GM23338 (cell line): Measurements from ENCODE around the gene ARPP21. TPM values are rescaled to one million over a fixed set of nuclear protein-coding genes. Genes with fewer than 3 reads are reported as not detected.

Source experiments
- ATAC-seq: fragments of 200-7000 bp; cut with Tn5 transposase; 3 replicates; pipeline ENCODE4 v1.9.1; 2020
- DNase-seq: peaks from one replicate; pipeline ENCODE4 v3.0.0-alpha.2; 2015; ENCODE audit warnings: low spot score
- H2AFZ ChIP-seq: fragments of 200-600 bp; sonication (generic); 2 replicates; pipeline ENCODE4 v1.8.0; 2016; ENCODE audit warnings: antibody characterized with exemption, mild to moderate bottlenecking, moderate library complexity
- H3F3A ChIP-seq: fragments of 200-600 bp; sonication (generic); replicated peaks from 2 replicates; pipeline ENCODE4 v1.8.0; 2017; ENCODE audit warnings: antibody characterized with exemption, mixed run types, low read depth
- H3K27ac ChIP-seq: fragments of 200-600 bp; sonication (generic); 2 replicates; pipeline ENCODE4 v1.6.1; 2016; ENCODE audit warnings: low read depth
- H3K27me3 ChIP-seq: fragments of 200-600 bp; sonication (generic); 2 replicates; pipeline ENCODE4 v1.8.0; 2016; ENCODE audit warnings: mild to moderate bottlenecking, mixed run types, moderate library complexity; ENCODE audit not compliant: insufficient read depth
- H3K36me3 ChIP-seq: fragments of 200-600 bp; sonication (generic); 2 replicates; pipeline ENCODE4 v1.8.0; 2016; ENCODE audit warnings: mild to moderate bottlenecking; ENCODE audit not compliant: insufficient read depth
- H3K4me1 ChIP-seq: fragments of 200-600 bp; sonication (generic); 2 replicates; pipeline ENCODE4 v1.8.0; 2016; ENCODE audit warnings: mild to moderate bottlenecking, moderate library complexity; ENCODE audit not compliant: insufficient read depth
- H3K4me2 ChIP-seq: fragments of 200-600 bp; sonication (generic); 2 replicates; pipeline ENCODE4 v1.7.1; 2017; ENCODE audit warnings: mixed run types
- H3K4me3 ChIP-seq: fragments of 200-600 bp; sonication (generic); 2 replicates; pipeline ENCODE4 v1.6.1; 2016; ENCODE audit warnings: mixed run types
- H3K79me2 ChIP-seq: fragments of 200-600 bp; sonication (generic); replicated peaks from 2 replicates; pipeline ENCODE4 v1.8.0; 2017; ENCODE audit warnings: mild to moderate bottlenecking; ENCODE audit not compliant: insufficient read depth
- H3K9me2 ChIP-seq: fragments of 200-600 bp; sonication (generic); 2 replicates; pipeline ENCODE4 v1.8.0; 2017; ENCODE audit not compliant: insufficient read depth
- H4K20me1 ChIP-seq: fragments of 200-600 bp; sonication (generic); replicated peaks from 2 replicates; pipeline ENCODE4 v1.8.0; 2017; ENCODE audit warnings: mild to moderate bottlenecking; ENCODE audit not compliant: insufficient read depth
- H3K27ac Mint-ChIP-seq: 2 replicates; pipeline ENCODE4 v1.8.0; 2020; ENCODE audit warnings: inconsistent platforms, mild to moderate bottlenecking, moderate library complexity, mixed read lengths
- H3K27me3 Mint-ChIP-seq: 3 replicates; pipeline ENCODE4 v1.8.0; 2022; ENCODE audit warnings: low read depth, mild to moderate bottlenecking, moderate library complexity, mixed read lengths, inconsistent platforms; ENCODE audit not compliant: insufficient read depth, poor library complexity
- H3K36me3 Mint-ChIP-seq: 3 replicates; pipeline ENCODE4 v1.8.0; 2021; ENCODE audit warnings: low read depth, mild to moderate bottlenecking, inconsistent platforms, moderate library complexity, mixed read lengths
- H3K4me1 Mint-ChIP-seq: 3 replicates; pipeline ENCODE4 v1.8.0; 2020; ENCODE audit warnings: mild to moderate bottlenecking, inconsistent platforms, mixed read lengths
- H3K4me3 Mint-ChIP-seq: 3 replicates; pipeline ENCODE4 v1.8.0; 2021; ENCODE audit warnings: moderate library complexity, mild to moderate bottlenecking, inconsistent platforms, mixed read lengths
- H3K9me3 Mint-ChIP-seq: 3 replicates; pipeline ENCODE4 v1.8.0; 2020; ENCODE audit warnings: moderate library complexity, mild to moderate bottlenecking, inconsistent platforms, mixed read lengths
- CREB1 ChIP-seq: fragments of 250-450 bp; sonication (Bioruptor Pico); IDR thresholded peaks from 2 replicates; pipeline ENCODE4 v1.5.0; 2020; ENCODE audit warnings: low read depth, mild to moderate bottlenecking, moderate library complexity
- CTCF ChIP-seq, 2 experiments: fragments of 200-600 bp in 1 of 2; sonication (generic) in 1 of 2; conservative IDR thresholded peaks; 2 replicates each; pipeline versions ENCODE4 v1.5.1 to v1.6.1; 2016 to 2017; ENCODE audit warnings: antibody characterized with exemption in 2 of 2, low read depth in 2 of 2, mild to moderate bottlenecking in 2 of 2, moderate library complexity in 1 of 2
- ETS1 ChIP-seq: IDR thresholded peaks from 2 replicates; pipeline ENCODE4 v1.6.1; 2016; ENCODE audit warnings: antibody characterized with exemption
- EZH2 ChIP-seq: fragments of 200-600 bp; sonication (generic); IDR thresholded peaks from one replicate; pipeline ENCODE4 v1.8.0; 2017; ENCODE audit warnings: antibody characterized with exemption, mild to moderate bottlenecking, low read depth; ENCODE audit not compliant: unreplicated experiment
- EZH2phosphoT487 ChIP-seq: fragments of 200-600 bp; sonication (generic); IDR thresholded peaks from one replicate; pipeline ENCODE4 v1.8.1; 2018; ENCODE audit warnings: antibody characterized with exemption; ENCODE audit not compliant: unreplicated experiment
- JUNB ChIP-seq: IDR thresholded peaks from one replicate; pipeline ENCODE4 v1.6.1; 2016; ENCODE audit warnings: antibody characterized with exemption; ENCODE audit not compliant: unreplicated experiment
- NANOG ChIP-seq: IDR thresholded peaks from 2 replicates; pipeline ENCODE4 v1.6.1; 2016; ENCODE audit warnings: antibody characterized with exemption, borderline replicate concordance
- POLR2AphosphoS5 ChIP-seq: IDR thresholded peaks from 2 replicates; pipeline ENCODE4 v1.6.1; 2016; ENCODE audit warnings: antibody characterized with exemption, low read depth
- REST ChIP-seq: IDR thresholded peaks from one replicate; pipeline ENCODE4 v1.6.1; 2018; ENCODE audit warnings: antibody characterized with exemption; ENCODE audit not compliant: unreplicated experiment
- STAT1 ChIP-seq: IDR thresholded peaks from one replicate; pipeline ENCODE4 v1.6.1; 2016; ENCODE audit warnings: antibody characterized with exemption; ENCODE audit not compliant: unreplicated experiment
- ZNF114 ChIP-seq: fragments of 250-450 bp; sonication (Bioruptor Pico); IDR thresholded peaks from 2 replicates; pipeline ENCODE4 v1.5.0; 2020; ENCODE audit warnings: mild to moderate bottlenecking, moderate library complexity
- ZNF331 ChIP-seq: fragments of 250-450 bp; sonication (Bioruptor Pico); IDR thresholded peaks from 2 replicates; pipeline ENCODE4 v1.5.0; 2020; ENCODE audit warnings: low read depth, mild to moderate bottlenecking, moderate library complexity
- ZNF462 ChIP-seq: fragments of 250-450 bp; sonication (Bioruptor Pico); IDR thresholded peaks from 2 replicates; pipeline ENCODE4 v1.5.0; 2020; ENCODE audit warnings: mild to moderate bottlenecking, moderate library complexity
- polyA plus RNA-seq: library from polyadenylated mRNA; unstranded; fragments of >200 nt; fragmentation: Nextera tagmentation; extraction: Ambion mirVana; gene quantifications from 2 replicates; pipeline ENCODE4 v1.2.1, GENCODE V29; 2016
- total RNA-seq: library from RNA; depleted of rRNA; stranded (reverse); fragments of >200 nt; shearing (Covaris generic); gene quantifications from 2 replicates; pipeline ENCODE4 v1.2.3, GENCODE V29; 2014

The ARPP21 gene
- total and polyA plus RNA-seq, 2 experiments from 2014 or later: not detected

- ATAC-seq (no peak), DNase-seq (no peak)
- H3K4me3 ChIP-seq: no peak overlapping the region
- H3K36me3 ChIP-seq: no peaks in the 10 kb centered on the region
- Mint-ChIP-seq H3K4me1 (peaks cover 3% of the 10 kb centered on the region; the same call in 1 of the 3 replicates), H3K4me3 (no peak overlapping the region), H3K9me3 (no peaks in the 10 kb centered on the region), H3K36me3 (no peaks in the 10 kb centered on the region), H3K27ac (no peak overlapping the region), H3K27me3 (peaks cover 2% of the 10 kb centered on the region)
- no peaks in the 10 kb centered on the region for H3K79me2 ChIP-seq
- no peak overlapping the region for H3K27ac ChIP-seq
- no peak overlapping the region for H2AFZ ChIP-seq
- peaks cover 7% of the 10 kb centered on the region; the same call in 1 of the 2 replicates for H3K4me1 ChIP-seq
- no peak overlapping the region for H3K4me2 ChIP-seq
- TF ChIP-seq ZNF331 (CRISPR knock-in tag) (no peak), NANOG (no peak), ZNF462 (CRISPR knock-in tag) (no peak), ETS1 (no peak), EZH2 (no peak), REST (no peak), JUNB (no peak), ZNF114 (CRISPR knock-in tag) (no peak), CTCF (conservative IDR thresholded peaks at IDR 0.05; ENCODE audit: low read depth in 2 of 2) (no peak), EZH2phosphoT487 (no peak), CREB1 (CRISPR knock-in tag) (no peak), POLR2AphosphoS5 (no peak), STAT1 (no peak)
- no peaks in the 10 kb centered on the region for H4K20me1 ChIP-seq
- H3K27me3 ChIP-seq: no peaks in the 10 kb centered on the region
- no peaks in the 10 kb centered on the region for H3K9me2 ChIP-seq
- no peaks in the 10 kb centered on the region for H3F3A ChIP-seq
These were observed 154.3 kb downstream of the ARPP21 start for GRCh38 chr3:35793667-35794066.
